ENCODE data around the gene FMN1.
"Not testable (repeated sequence)": the region's sequence is repeated elsewhere in the genome, so short reads cannot be mapped to it uniquely, and the experiment has no call there.

The FMN1 gene

GRCh38 chr15:32956006-32956405, 238.5 kb downstream of the FMN1 start:
- TF ChIP-seq, protein P1, sequence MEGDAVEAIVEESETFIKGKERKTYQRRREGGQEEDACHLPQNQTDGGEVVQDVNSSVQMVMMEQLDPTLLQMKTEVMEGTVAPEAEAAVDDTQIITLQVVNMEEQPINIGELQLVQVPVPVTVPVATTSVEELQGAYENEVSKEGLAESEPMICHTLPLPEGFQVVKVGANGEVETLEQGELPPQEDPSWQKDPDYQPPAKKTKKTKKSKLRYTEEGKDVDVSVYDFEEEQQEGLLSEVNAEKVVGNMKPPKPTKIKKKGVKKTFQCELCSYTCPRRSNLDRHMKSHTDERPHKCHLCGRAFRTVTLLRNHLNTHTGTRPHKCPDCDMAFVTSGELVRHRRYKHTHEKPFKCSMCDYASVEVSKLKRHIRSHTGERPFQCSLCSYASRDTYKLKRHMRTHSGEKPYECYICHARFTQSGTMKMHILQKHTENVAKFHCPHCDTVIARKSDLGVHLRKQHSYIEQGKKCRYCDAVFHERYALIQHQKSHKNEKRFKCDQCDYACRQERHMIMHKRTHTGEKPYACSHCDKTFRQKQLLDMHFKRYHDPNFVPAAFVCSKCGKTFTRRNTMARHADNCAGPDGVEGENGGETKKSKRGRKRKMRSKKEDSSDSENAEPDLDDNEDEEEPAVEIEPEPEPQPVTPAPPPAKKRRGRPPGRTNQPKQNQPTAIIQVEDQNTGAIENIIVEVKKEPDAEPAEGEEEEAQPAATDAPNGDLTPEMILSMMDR (conservative IDR thresholded peaks at IDR 0.05; ENCODE audit: low read depth, low read length): peak; percentile 70
- Histone ChIP-seq H3K9ac (no peak overlapping the region), H3K27me3 (ENCODE audit: insufficient read depth, low read depth) (no peaks in the 10 kb centered on the region), H3K27ac (no peak overlapping the region), H2AFZ (ENCODE audit: low read depth) (no peak overlapping the region), H3K4me2 (no peak overlapping the region), H3K36me3 (ENCODE audit: insufficient read depth) (no peaks in the 10 kb centered on the region), H3K4me1 (ENCODE audit: low read depth, poor library complexity, severe bottlenecking) (peaks cover 17% of the 10 kb centered on the region), H3K4me3 (IDR thresholded peaks at IDR 0.05; ENCODE audit: insufficient read depth, low read depth, low read length) (no peak overlapping the region), H3K79me2 (ENCODE audit: insufficient read depth, low read depth) (0 out of 2 replicates have a peak, but pooled peaks cover 4% of the 10 kb centered on the region), H4K20me1 (ENCODE audit: insufficient read depth) (no peaks in the 10 kb centered on the region)

DNA sequence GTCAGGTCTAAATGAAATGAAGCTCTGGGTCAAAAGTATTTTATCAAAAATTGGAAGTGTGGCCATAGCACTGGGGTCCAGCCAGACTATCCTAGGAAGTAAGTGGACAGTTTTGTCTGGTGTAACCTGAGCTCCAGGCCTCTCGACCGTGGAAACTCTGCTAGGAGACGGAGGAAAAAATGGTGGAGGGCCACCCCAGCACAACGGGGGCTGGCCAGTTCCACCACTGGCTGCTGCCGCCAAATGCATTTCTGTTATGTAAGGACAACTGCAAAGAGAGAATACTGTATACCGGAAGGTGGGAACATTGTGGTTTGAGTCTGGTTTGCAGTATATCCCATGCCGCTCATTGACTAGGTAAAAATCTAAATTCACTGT, 241.0 kb downstream of the FMN1 start:
- TF ChIP-seq, protein P1 (conservative IDR thresholded peaks at IDR 0.05; ENCODE audit: low read depth, low read length): no peak
- no peak overlapping the region for H3K4me2 ChIP-seq
- H2AFZ ChIP-seq (ENCODE audit: low read depth): no peak overlapping the region
- no peak overlapping the region for H3K4me3 ChIP-seq (IDR thresholded peaks at IDR 0.05; ENCODE audit: insufficient read depth, low read depth, low read length)
- no peak overlapping the region for H3K27ac ChIP-seq
- no peaks in the 10 kb centered on the region for H3K36me3 ChIP-seq (ENCODE audit: insufficient read depth)
- H3K79me2 ChIP-seq (ENCODE audit: insufficient read depth, low read depth): 0 out of 2 replicates have a peak, but pooled peaks cover 2% of the 10 kb centered on the region
- no peaks in the 10 kb centered on the region for H4K20me1 ChIP-seq (ENCODE audit: insufficient read depth)
- H3K9ac ChIP-seq: no peak overlapping the region
- H3K27me3 ChIP-seq (ENCODE audit: insufficient read depth, low read depth): no peaks in the 10 kb centered on the region
- peaks cover 3% of the 10 kb centered on the region for H3K4me1 ChIP-seq (ENCODE audit: low read depth, poor library complexity, severe bottlenecking)

GRCh38 chr15:32952901-32953532, 241.5 kb downstream of the FMN1 start:
- Histone ChIP-seq H3K27ac (no peak overlapping the region), H3K79me2 (ENCODE audit: insufficient read depth, low read depth) (no peaks in the 10 kb centered on the region), H3K4me3 (IDR thresholded peaks at IDR 0.05; ENCODE audit: insufficient read depth, low read depth, low read length) (no peak overlapping the region), H2AFZ (ENCODE audit: low read depth) (no peak overlapping the region), H3K4me2 (no peak overlapping the region), H3K9ac (no peak overlapping the region), H3K36me3 (ENCODE audit: insufficient read depth) (no peaks in the 10 kb centered on the region), H3K27me3 (ENCODE audit: insufficient read depth, low read depth) (no peaks in the 10 kb centered on the region), H4K20me1 (ENCODE audit: insufficient read depth) (no peaks in the 10 kb centered on the region), H3K4me1 (ENCODE audit: low read depth, poor library complexity, severe bottlenecking) (peaks cover 3% of the 10 kb centered on the region)
- TF ChIP-seq, protein P1 (conservative IDR thresholded peaks at IDR 0.05; ENCODE audit: low read depth, low read length): no peak

GRCh38 chr15:32951736-32952464, 242.6 kb downstream of the FMN1 start:
- no peak overlapping the region for H3K4me3 ChIP-seq (IDR thresholded peaks at IDR 0.05; ENCODE audit: insufficient read depth, low read depth, low read length)
- TF ChIP-seq, protein P1 (conservative IDR thresholded peaks at IDR 0.05; ENCODE audit: low read depth, low read length): no peak
- no peak overlapping the region for H3K9ac ChIP-seq
- no peak overlapping the region for H3K4me2 ChIP-seq
- H3K36me3 ChIP-seq (ENCODE audit: insufficient read depth): no peaks in the 10 kb centered on the region
- no peak overlapping the region for H3K27ac ChIP-seq
- H4K20me1 ChIP-seq (ENCODE audit: insufficient read depth): no peaks in the 10 kb centered on the region
- H3K4me1 ChIP-seq (ENCODE audit: low read depth, poor library complexity, severe bottlenecking): peaks cover 3% of the 10 kb centered on the region
- no peaks in the 10 kb centered on the region for H3K79me2 ChIP-seq (ENCODE audit: insufficient read depth, low read depth)
- H2AFZ ChIP-seq (ENCODE audit: low read depth): no peak overlapping the region
- no peaks in the 10 kb centered on the region for H3K27me3 ChIP-seq (ENCODE audit: insufficient read depth, low read depth)

DNA sequence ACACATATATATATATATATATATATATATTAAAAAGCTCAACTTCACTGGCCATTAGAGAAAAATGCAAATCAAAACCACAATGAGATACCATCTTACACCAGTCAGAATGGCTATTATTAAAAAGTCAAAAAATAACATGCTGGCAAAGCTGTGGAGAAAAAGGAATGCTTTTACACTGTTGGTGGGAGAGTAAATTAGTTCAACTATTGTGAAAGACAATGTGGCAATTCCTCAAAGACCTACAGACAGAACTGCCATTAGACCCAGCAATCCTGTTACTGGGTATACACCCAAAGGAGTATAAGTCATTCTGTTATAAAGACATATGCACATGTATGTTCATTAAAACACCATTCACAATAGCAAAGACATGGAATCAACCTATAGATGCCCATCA, 244.5 kb downstream of the FMN1 start:
- not testable (repeated sequence) for H3K9ac ChIP-seq; H2AFZ ChIP-seq (ENCODE audit: low read depth); H3K27ac ChIP-seq; H3K79me2 ChIP-seq (ENCODE audit: insufficient read depth, low read depth); H3K4me1 ChIP-seq (ENCODE audit: low read depth, poor library complexity, severe bottlenecking); H3K27me3 ChIP-seq (ENCODE audit: insufficient read depth, low read depth); H3K4me2 ChIP-seq; H4K20me1 ChIP-seq (ENCODE audit: insufficient read depth); H3K4me3 ChIP-seq (IDR thresholded peaks at IDR 0.05; ENCODE audit: insufficient read depth, low read depth, low read length); H3K36me3 ChIP-seq (ENCODE audit: insufficient read depth)
